Epidermal melanocyte (primary cell): ENCODE results near the gene PLCL1.

Source experiments
- DNase-seq: peaks from one replicate; pipeline ENCODE4 v3.0.0; 2011; ENCODE audit warnings: low spot score; ENCODE audit not compliant: insufficient read length

The PLCL1 gene

DNA sequence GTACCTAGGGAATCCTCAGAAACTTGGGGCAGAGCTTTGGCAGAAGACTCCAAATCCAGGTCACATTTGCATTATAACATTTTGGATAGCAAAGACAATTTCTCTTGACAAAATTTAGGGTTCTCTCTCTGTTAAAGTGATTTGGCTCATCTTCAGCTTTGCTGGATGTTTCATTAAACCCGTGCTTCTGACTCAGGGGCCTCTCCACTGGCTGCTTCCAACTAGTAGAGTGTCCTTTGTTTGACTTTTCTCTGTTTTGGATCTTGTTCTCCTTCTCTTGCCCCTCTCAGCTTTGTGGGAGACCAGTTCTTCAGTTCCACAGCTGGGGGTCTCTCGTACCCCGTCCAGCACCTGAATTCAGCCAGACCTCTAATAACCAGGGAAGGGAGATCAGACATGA, 145.6 kb downstream of the PLCL1 start:
- no peak for DNase-seq

- no peak for DNase-seq
Measured at GRCh38 chr2:197950724-197951123, 146.3 kb downstream of the PLCL1 start.

DNA sequence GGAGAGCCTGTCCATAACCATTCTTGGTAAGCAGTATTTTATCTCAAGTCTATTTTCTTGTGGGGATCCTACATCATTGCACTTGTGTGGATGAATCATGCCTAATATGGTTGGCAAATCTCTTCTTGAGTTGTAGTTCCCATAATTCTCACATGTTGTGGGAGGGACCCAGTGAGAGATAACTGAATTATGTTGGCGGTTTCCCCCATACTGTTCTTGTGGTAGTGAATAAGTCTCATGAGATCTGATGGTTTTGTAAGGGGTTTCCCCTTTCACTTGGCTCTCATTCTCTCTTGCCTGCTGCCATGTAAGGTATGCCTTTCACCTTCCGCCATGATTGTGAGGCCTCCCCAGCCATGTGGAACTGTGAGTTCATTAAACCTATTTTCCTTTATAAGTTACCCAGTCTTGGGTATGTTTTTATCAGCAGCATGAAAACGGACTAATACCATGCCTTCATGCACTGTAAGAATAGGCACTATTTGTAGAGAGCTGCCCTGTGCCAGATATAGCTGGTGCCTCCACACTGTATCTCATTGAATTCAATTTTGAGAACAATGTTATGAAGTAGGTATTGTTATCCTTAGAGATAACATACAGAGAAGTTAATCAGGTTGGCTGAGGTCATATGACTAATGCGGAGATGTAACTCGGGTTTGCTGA, 148.3 kb downstream of the PLCL1 start:
- no peak for DNase-seq

DNA sequence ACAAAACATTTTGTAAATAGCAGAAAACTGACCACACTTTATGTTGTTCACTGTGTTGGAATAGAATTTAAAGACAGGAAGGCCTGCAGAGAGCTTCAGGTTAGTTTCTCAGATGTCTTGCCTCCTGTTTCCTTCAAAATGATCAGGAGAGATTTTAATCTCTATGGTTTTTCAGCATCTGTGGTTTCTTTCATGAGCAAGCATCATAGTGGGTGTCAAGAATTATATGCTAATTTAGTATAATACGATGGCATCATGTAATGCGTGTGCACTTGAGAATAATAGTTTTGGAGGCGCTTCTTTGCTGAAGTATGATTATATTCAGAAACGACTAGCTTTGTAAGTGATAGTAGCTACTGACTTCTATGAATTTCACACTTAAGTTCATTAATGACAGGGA, 149.9 kb downstream of the PLCL1 start:
- no peak for DNase-seq

DNA sequence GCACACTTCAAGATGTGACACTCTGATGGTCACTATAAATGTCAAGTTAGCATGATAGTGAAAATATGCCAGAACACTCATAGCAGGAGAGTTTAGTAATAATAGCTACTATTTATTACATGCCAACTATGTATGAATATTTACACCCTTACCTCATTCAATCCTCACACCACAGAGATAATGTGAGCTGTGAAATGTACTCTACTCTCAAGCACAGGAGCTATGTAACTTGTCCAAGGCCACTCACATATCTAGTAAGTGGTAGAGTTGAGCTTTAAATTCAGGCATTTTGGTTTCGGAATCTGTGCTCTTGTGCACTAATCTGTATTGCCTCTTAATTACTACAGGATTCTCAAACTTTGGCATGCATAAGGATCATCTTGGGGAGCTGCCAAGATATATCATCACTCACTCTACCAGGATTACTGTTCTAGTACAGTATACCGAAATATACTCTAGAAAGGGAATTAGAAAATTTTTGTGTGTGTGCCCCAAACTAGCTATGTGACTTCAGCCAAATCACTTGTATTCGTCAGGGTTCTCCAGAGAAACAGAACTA, 154.3 kb downstream of the PLCL1 start:
- no peak for DNase-seq

DNA sequence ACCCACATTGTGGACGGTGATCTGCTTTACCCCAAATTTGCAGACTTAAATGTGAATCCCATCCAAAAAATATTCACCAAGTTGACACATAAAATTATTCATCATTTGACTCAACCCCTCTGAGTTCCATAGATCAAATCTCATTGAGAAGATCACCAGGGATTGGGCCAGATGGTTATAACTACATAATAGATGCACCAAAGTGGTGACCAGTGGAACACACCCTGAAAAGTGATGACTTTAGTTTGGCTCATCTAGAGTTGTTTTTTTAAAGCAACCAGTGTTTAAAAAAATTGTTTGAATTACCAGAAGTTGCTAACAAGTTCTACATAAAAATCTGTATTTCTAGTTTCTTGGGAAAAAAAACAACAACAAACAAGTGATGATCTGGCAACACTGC, 155.0 kb downstream of the PLCL1 start:
- DNase-seq, result no peak

- DNase-seq, result no peak
Measured at GRCh38 chr2:197960786-197961185, 156.4 kb downstream of the PLCL1 start.

DNA sequence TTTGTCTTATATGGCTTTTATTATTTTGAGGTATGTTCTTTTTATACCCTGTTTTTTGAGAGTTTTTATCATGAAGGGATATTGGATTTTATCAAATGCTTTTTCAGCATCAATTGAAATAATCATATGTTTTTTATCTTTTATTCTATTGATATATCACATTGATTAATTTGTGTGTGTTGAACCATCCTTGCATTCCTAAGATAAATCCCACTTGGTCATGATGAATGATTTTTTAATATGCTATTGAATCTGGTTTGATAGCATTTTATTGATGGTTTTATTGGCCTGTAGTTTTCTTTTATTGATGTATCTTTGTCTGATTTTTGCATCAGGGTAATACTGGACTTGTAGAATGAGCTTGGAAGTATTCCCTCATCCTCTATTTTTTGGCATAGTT, 160.3 kb downstream of the PLCL1 start:
- DNase-seq, result no peak

- DNase-seq, result no peak
Measured at GRCh38 chr2:197965756-197966155, 161.4 kb downstream of the PLCL1 start.

- DNase-seq, result no peak
Measured at GRCh38 chr2:197969391-197969893, 165.0 kb downstream of the PLCL1 start.

- DNase-seq, result peak; percentile 47
Measured at GRCh38 chr2:197972061-197972460, 167.7 kb downstream of the PLCL1 start.

DNA sequence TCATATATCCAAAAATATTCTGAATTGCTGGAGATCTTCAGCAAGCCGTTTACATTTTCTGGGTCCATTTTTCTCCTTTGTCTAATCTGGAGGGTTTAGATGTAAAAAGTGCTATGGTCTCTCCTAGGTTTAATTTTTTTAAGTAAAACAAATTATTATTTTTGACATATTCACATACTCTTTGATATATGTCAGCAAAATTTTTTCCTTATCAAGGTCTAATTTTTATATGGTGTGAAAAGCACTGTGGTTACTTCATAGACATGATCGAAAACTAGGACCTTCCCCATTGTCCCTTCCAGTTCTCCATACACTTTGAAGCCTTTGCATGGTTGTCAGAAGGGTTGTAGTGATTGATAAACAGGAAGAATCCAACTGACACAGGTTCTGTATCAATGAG, 168.2 kb downstream of the PLCL1 start:
- DNase-seq, result no peak

DNA sequence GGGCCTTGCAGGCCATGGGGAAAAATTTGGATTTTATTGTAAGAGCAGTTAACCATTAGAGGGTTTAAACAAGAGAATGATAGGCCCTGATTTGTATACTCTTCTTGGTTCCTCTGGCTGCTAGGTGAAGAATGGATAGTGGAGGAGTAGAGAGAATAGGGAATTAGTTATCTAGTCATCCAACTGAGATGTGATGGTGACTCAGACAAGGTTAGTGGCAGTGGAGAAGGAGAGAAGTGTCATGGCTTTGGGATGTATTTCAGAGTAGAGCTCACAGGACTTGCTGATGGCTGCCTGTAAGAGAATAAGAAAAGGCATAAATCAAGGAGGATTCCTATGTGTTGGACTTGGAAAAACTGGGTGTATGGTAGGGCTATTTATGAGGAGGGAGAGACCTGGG, 169.4 kb downstream of the PLCL1 start:
- no peak for DNase-seq

DNA sequence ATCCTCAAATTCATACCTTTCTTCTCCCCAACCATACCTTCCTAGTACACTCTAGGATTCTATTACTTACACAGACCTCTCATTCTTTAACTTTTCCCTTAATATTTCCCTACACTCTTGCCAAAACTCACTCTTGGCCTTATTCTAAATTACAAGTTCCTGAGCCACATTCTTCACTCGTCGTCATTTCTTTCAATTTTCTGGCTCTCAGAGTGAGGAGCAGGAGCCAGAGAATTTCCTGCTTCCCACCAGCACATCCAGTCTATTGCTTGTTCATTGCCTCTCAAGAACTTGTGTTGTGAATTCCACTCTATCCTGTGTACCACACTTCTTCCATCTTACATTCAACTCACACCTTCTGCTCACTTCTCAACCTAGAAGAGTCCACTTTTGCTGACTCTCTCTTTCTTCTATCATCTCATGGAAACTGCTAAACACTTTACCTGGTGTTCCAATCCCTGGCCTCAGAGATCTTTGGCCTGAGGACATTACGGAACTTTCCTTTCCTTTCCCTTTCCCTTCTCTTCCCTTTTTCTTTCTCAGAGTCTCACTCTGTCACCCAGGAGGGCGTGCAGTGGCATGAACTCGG, 171.6 kb downstream of the PLCL1 start:
- DNase-seq, result no peak

DNA sequence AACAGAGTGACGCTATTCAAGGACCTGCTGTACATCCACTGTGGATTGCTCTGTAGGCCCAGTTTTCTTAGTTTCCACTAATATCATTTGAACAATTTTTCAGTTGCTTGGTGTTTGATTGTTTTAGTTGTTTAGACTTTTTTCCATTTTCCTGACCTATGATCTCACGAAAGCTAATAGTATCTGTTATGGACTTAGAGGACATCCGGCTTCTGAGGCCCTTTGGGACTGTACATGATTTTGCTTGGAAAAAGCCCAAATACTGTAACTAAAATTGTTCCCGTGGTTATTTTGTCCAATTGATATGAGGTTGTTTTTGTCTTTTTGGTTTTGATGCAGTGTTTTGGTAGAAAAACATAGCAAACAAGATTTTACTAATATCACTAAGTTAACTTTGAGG, 174.6 kb downstream of the PLCL1 start:
- no peak for DNase-seq

- DNase-seq, result no peak
Measured at GRCh38 chr2:197982565-197982964, 178.2 kb downstream of the PLCL1 start.

DNA sequence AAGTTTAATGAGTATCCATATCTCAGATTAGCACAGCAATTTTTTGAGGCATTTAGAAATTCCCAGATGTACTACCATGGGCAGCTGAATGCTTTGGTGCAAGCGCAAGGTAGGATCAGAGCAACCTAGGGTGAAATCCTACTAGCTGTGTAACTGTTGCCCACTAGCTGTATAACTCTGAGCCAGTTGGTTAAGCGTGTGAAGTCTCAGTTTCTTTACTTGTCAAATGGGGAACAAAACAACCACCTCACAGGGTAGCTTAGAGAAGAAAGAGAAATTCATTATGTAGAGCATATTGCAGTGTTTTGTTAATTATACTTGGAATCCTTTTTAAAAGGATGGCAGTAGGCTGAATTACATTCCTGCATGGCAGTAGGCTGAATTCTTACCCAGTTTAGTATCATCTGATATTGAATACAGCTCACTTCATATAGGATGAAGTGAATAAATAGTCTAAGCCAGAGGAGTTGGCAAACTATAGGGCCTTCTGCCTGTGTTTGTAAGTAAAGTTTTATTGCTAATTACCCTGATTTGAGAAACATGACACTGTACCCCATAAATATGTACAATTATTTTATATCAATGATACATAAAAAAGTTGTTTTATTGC, 180.7 kb downstream of the PLCL1 start:
- DNase-seq, result no peak

- DNase-seq, result no peak
Measured at GRCh38 chr2:197986977-197987376, 182.6 kb downstream of the PLCL1 start.

- no peak for DNase-seq
Measured at GRCh38 chr2:197990356-197990755, 186.0 kb downstream of the PLCL1 start.

DNA sequence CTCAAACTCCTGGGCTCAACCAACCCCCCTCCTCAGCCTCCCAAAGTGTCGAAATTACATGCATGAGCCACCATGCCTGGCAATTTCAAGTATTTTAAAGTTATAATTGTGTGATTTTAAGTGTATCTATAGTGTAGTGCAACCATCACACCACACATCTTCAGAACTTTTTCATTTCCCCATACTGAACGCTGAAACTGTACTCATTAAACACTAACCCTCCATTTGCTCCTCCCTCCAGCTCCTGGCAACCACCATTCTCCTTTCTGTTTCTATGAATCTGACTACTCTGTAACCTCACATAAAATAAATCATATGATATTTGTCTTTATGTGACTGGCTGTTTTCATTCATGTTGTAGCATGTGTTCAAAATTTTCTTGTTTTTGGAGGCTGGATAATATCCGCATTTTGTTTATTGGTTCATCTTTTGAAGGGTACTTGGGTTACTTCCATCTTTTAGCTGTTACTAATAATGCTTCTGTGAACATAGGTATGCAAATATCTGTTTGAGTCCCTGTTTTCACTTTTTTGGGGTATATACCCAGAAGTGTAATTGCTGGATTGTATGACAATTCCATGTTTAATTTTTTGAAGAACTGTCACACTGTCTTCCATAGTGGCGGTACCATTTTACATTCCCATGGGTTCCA, 188.2 kb downstream of the PLCL1 start:
- DNase-seq, result no peak

DNA sequence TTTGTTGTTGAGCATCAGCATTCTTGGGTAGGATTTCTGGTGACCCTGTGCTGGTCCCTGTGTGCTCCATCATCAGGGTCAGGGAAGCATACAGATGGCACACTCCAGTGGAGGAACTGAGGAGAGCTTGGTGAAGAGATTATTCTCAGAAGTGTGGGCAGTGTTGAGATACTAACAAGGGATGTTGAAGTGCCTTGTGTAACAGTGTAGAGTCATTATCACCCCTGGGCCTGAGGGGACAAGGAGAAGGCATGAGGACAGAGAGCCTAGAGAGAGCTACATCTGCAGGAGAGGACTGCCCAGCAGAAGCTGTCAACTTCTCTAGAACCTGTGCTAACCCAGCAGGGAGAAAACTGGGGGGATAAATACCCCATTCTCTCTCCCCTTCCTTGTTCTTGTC, 189.0 kb downstream of the PLCL1 start:
- no peak for DNase-seq

DNA sequence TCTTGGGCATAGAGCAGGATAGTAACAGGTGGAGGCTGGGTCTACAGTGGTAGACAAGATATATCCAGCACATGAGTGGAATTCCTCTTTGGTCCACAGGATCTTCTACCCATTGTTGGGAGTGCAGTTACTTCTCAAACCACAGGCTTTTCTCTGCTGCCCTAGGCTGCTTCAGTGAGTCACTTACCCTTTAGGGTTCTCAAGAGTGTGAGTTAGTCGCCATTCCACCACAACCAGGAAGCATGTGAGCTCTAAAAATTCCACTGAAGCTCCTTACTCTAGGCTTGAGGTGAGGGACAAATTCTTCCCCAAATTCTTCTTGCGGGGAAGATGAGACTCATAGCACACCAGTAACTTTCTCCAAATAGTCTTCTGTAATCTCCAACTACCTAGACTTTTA, 189.4 kb downstream of the PLCL1 start:
- DNase-seq, result no peak
